Activated CD4-positive, alpha-beta T cell treated with anti-CD3 and anti-CD28 coated beads for 36 hours (primary cell): ENCODE measurements around the gene RBFOX2. TPM values are rescaled to one million over a fixed set of nuclear protein-coding genes. Genes with fewer than 3 reads are reported as not detected.

Experiments used
- ATAC-seq: fragments of 200-7000 bp; cut with Tn5 transposase; one replicate; pipeline ENCODE4 v1.10.0; 2021; ENCODE audit warnings: mild to moderate bottlenecking, moderate library complexity
- CTCF ChIA-PET: fragments of 350-600 bp; sonication (Branson Sonifier 250); formaldehyde crosslinking; loops from one replicate; lab custom pipeline; 2021; ENCODE audit warnings: antibody characterized with exemption; lab: Charles Lee
- POLR2A ChIA-PET: fragments of 350-600 bp; sonication (Branson Sonifier 250); formaldehyde crosslinking; loops from one replicate; lab custom pipeline; 2021; ENCODE audit warnings: antibody characterized with exemption, inconsistent platforms; lab: Charles Lee
- DNase-seq: peaks from one replicate; pipeline ENCODE4 v3.0.0-alpha.2; 2020
- H3K27ac Mint-ChIP-seq: one replicate; pipeline ENCODE4 v1.8.0; 2021; ENCODE audit warnings: mixed read lengths
- H3K27me3 Mint-ChIP-seq: one replicate; pipeline ENCODE4 v1.8.0; 2021; ENCODE audit warnings: mixed read lengths
- H3K36me3 Mint-ChIP-seq: one replicate; pipeline ENCODE4 v1.8.0; 2021; ENCODE audit warnings: low read depth, mixed read lengths
- H3K4me1 Mint-ChIP-seq: one replicate; pipeline ENCODE4 v1.8.0; 2021; ENCODE audit warnings: mixed read lengths
- H3K4me3 Mint-ChIP-seq: one replicate; pipeline ENCODE4 v1.8.0; 2021; ENCODE audit warnings: mild to moderate bottlenecking, moderate library complexity, mixed read lengths
- H3K9me3 Mint-ChIP-seq: one replicate; pipeline ENCODE4 v1.8.0; 2021; ENCODE audit warnings: low read depth, mixed read lengths
- intact Hi-C, 2 experiments: fragments of 100-400 bp; cut with DNase I in 1 of 2; cut with micrococcal nuclease in 1 of 2; formaldehyde crosslinking; loops; one replicate each; pipeline versions ENCODE4 v1.14.2 to v1.15.1; 2022 to 2024; cut with DNase I, micrococcal nuclease
- total RNA-seq, 2 experiments: library from RNA; stranded (reverse); gene quantifications; one replicate each; pipeline ENCODE4 v1.2.3, GENCODE V29; 2021

RBFOX2 gene
- total RNA-seq, 2 experiments from 2014 or later: 6.9 to 7.7 TPM

GRCh38 chr22:35862697-35863096, 165.9 kb downstream of the RBFOX2 start:
- POLR2A ChIA-PET: no interaction called here
- no peak overlapping the region for H3K27ac Mint-ChIP-seq
- CTCF ChIA-PET: interaction anchor here (0.6 kb wide), 1 partner anchor 8 kb away, joined by 3 read pairs; no protein-coding TSS in a partner anchor

GRCh38 chr22:35861451-35861850, 167.2 kb downstream of the RBFOX2 start:
- intact Hi-C loops: no loop called here
- ATAC-seq (no peak), DNase-seq (no peak)
- ChIA-PET CTCF (no interaction called here), POLR2A (no interaction called here)
- Mint-ChIP-seq H3K27me3 (no peaks in the 10 kb centered on the region), H3K36me3 (no peaks in the 10 kb centered on the region), H3K4me3 (no peak overlapping the region), H3K27ac (no peak overlapping the region), H3K4me1 (no peaks in the 10 kb centered on the region), H3K9me3 (no peaks in the 10 kb centered on the region)

More at GRCh38 chr22:35862697-35863096, 165.9 kb downstream of the RBFOX2 start:
- no peaks in the 10 kb centered on the region for H3K36me3 Mint-ChIP-seq
- H3K27me3 Mint-ChIP-seq: no peaks in the 10 kb centered on the region
- intact Hi-C loops: no loop called here
- no peak for ATAC-seq
- no peaks in the 10 kb centered on the region for H3K4me1 Mint-ChIP-seq
- H3K9me3 Mint-ChIP-seq: no peaks in the 10 kb centered on the region
- no peak overlapping the region for H3K4me3 Mint-ChIP-seq
- no peak for DNase-seq

- CTCF ChIA-PET: interaction anchor here (1.2 kb wide), 1 partner anchor 21 kb away, joined by 3 read pairs; no protein-coding TSS in a partner anchor
- Mint-ChIP-seq H3K9me3 (no peaks in the 10 kb centered on the region), H3K27me3 (no peaks in the 10 kb centered on the region), H3K27ac (no peak overlapping the region), H3K36me3 (no peaks in the 10 kb centered on the region), H3K4me1 (no peaks in the 10 kb centered on the region), H3K4me3 (no peak overlapping the region)
- DNase-seq (no peak), ATAC-seq (no peak)
- intact Hi-C loops: no loop called here
- POLR2A ChIA-PET: no interaction called here
Observed at GRCh38 chr22:35860837-35861236, 167.8 kb downstream of the RBFOX2 start.

GRCh38 chr22:35860087-35860733, 168.4 kb downstream of the RBFOX2 start:
- Mint-ChIP-seq H3K27ac (no peak overlapping the region), H3K27me3 (no peaks in the 10 kb centered on the region), H3K4me3 (no peak overlapping the region), H3K4me1 (no peaks in the 10 kb centered on the region), H3K9me3 (no peaks in the 10 kb centered on the region), H3K36me3 (no peaks in the 10 kb centered on the region)
- POLR2A ChIA-PET: no interaction called here
- no peak for DNase-seq
- CTCF ChIA-PET: interaction anchor here (1.2 kb wide), 1 partner anchor 20 kb away, joined by 3 read pairs; no protein-coding TSS in a partner anchor
- intact Hi-C loops: no loop called here
- ATAC-seq: no peak

GRCh38 chr22:35854334-35854733, 174.3 kb downstream of the RBFOX2 start:
- ChIA-PET CTCF (no interaction called here), POLR2A (no interaction called here)
- Mint-ChIP-seq H3K4me3 (no peak overlapping the region), H3K9me3 (no peaks in the 10 kb centered on the region), H3K27me3 (no peaks in the 10 kb centered on the region), H3K4me1 (no peaks in the 10 kb centered on the region), H3K36me3 (no peaks in the 10 kb centered on the region), H3K27ac (no peak overlapping the region)
- ATAC-seq (no peak), DNase-seq (no peak)
- intact Hi-C loops: no loop called here

- ChIA-PET POLR2A (no interaction called here), CTCF (no interaction called here)
- no peak overlapping the region for H3K4me3 Mint-ChIP-seq
- H3K9me3 Mint-ChIP-seq: no peaks in the 10 kb centered on the region
- no peaks in the 10 kb centered on the region for H3K4me1 Mint-ChIP-seq
- DNase-seq (no peak), ATAC-seq (no peak)
- no peaks in the 10 kb centered on the region for H3K36me3 Mint-ChIP-seq
- no peak overlapping the region for H3K27ac Mint-ChIP-seq
- no peaks in the 10 kb centered on the region for H3K27me3 Mint-ChIP-seq
- intact Hi-C loops: no loop called here
Observed at GRCh38 chr22:35852076-35852475, 176.5 kb downstream of the RBFOX2 start.

- H3K27ac Mint-ChIP-seq: no peak overlapping the region
- DNase-seq (no peak), ATAC-seq (no peak)
- intact Hi-C loops: no loop called here
- no peaks in the 10 kb centered on the region for H3K4me1 Mint-ChIP-seq
- H3K36me3 Mint-ChIP-seq: no peaks in the 10 kb centered on the region
- ChIA-PET POLR2A (no interaction called here), CTCF (no interaction called here)
- H3K9me3 Mint-ChIP-seq: no peaks in the 10 kb centered on the region
- no peaks in the 10 kb centered on the region for H3K27me3 Mint-ChIP-seq
- H3K4me3 Mint-ChIP-seq: no peak overlapping the region
Observed at GRCh38 chr22:35850831-35851230, 177.8 kb downstream of the RBFOX2 start.

- H3K9me3 Mint-ChIP-seq: no peaks in the 10 kb centered on the region
- H3K36me3 Mint-ChIP-seq: no peaks in the 10 kb centered on the region
- intact Hi-C loops: no loop called here
- POLR2A ChIA-PET: no interaction called here
- H3K4me1 Mint-ChIP-seq: peaks cover 2% of the 10 kb centered on the region
- ATAC-seq (no peak), DNase-seq (no peak)
- CTCF ChIA-PET: no interaction called here
- H3K4me3 Mint-ChIP-seq: no peak overlapping the region
- H3K27ac Mint-ChIP-seq: no peak overlapping the region
- no peaks in the 10 kb centered on the region for H3K27me3 Mint-ChIP-seq
Observed at GRCh38 chr22:35846804-35847203, 181.8 kb downstream of the RBFOX2 start.

GRCh38 chr22:35844886-35845285, 183.7 kb downstream of the RBFOX2 start:
- intact Hi-C loops: no loop called here
- ATAC-seq: no peak
- Mint-ChIP-seq H3K9me3 (no peaks in the 10 kb centered on the region), H3K27me3 (peaks cover 4% of the 10 kb centered on the region), H3K4me3 (no peak overlapping the region), H3K4me1 (peaks cover 6% of the 10 kb centered on the region), H3K27ac (no peak overlapping the region), H3K36me3 (no peaks in the 10 kb centered on the region)
- no peak for DNase-seq
- POLR2A ChIA-PET: no interaction called here
- CTCF ChIA-PET: no interaction called here

- no peak for DNase-seq
- Mint-ChIP-seq H3K27me3 (peaks cover 11% of the 10 kb centered on the region), H3K4me1 (peaks cover 13% of the 10 kb centered on the region), H3K36me3 (no peaks in the 10 kb centered on the region), H3K27ac (no peak overlapping the region), H3K4me3 (no peak overlapping the region), H3K9me3 (no peaks in the 10 kb centered on the region)
- CTCF ChIA-PET: no interaction called here
- POLR2A ChIA-PET: no interaction called here
- intact Hi-C loops: loop anchor here in 1 of 2 experiments (1.0 kb wide), 1 partner anchor 216 kb away; no protein-coding TSS in a partner anchor
- no peak for ATAC-seq
Observed at GRCh38 chr22:35842954-35843353, 185.7 kb downstream of the RBFOX2 start.

- intact Hi-C loops: no loop called here
- POLR2A ChIA-PET: no interaction called here
Observed at GRCh38 chr22:35842519-35842913, 186.1 kb downstream of the RBFOX2 start.

GRCh38 chr22:35841907-35842518, 186.6 kb downstream of the RBFOX2 start:
- Mint-ChIP-seq H3K9me3 (no peaks in the 10 kb centered on the region), H3K27ac (no peak overlapping the region), H3K27me3 (peaks cover 14% of the 10 kb centered on the region), H3K4me3 (no peak overlapping the region), H3K36me3 (no peaks in the 10 kb centered on the region), H3K4me1 (peaks cover 13% of the 10 kb centered on the region)
- intact Hi-C loops: no loop called here
- DNase-seq: no peak
- POLR2A ChIA-PET: no interaction called here
- CTCF ChIA-PET: interaction anchor here (0.7 kb wide), 1 partner anchor 22 kb away, joined by 3 read pairs; no protein-coding TSS in a partner anchor
- no peak for ATAC-seq

More at GRCh38 chr22:35842519-35842913, 186.1 kb downstream of the RBFOX2 start:
- ATAC-seq: no peak
- Mint-ChIP-seq H3K4me1 (peaks cover 13% of the 10 kb centered on the region), H3K36me3 (no peaks in the 10 kb centered on the region), H3K4me3 (no peak overlapping the region), H3K9me3 (no peaks in the 10 kb centered on the region), H3K27ac (no peak overlapping the region), H3K27me3 (peaks cover 11% of the 10 kb centered on the region)
- DNase-seq: no peak
- CTCF ChIA-PET: no interaction called here
